Measurements from ENCODE around the gene PRR9.

Gene PRR9

DNA sequence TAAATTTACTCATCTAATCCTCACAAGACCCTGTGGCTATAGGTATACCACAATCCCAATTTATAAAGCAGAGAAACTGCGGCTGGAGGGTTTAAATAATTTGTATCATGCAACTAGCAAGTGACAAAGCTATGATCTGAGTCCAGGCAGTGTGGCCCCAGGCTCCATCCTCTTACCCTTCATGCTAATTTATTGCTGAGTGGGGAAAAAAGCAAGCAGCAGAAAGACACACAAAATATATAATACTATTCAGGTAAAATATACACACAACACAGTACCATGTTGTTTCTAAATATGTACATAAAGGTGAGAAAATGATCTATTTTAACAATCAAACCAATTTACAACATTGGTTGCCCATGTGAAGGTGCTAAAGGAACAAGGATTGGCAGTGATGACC is 24.8 kb downstream of the PRR9 start:
- no peak overlapping the region for H3K4me3 ChIP-seq (replicated peaks; ENCODE audit: low read depth, low read length)
- DNase-seq (ENCODE audit: extremely low read depth, low read depth): no peak
- TF ChIP-seq, protein P1, sequence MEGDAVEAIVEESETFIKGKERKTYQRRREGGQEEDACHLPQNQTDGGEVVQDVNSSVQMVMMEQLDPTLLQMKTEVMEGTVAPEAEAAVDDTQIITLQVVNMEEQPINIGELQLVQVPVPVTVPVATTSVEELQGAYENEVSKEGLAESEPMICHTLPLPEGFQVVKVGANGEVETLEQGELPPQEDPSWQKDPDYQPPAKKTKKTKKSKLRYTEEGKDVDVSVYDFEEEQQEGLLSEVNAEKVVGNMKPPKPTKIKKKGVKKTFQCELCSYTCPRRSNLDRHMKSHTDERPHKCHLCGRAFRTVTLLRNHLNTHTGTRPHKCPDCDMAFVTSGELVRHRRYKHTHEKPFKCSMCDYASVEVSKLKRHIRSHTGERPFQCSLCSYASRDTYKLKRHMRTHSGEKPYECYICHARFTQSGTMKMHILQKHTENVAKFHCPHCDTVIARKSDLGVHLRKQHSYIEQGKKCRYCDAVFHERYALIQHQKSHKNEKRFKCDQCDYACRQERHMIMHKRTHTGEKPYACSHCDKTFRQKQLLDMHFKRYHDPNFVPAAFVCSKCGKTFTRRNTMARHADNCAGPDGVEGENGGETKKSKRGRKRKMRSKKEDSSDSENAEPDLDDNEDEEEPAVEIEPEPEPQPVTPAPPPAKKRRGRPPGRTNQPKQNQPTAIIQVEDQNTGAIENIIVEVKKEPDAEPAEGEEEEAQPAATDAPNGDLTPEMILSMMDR (IDR thresholded peaks at IDR 0.05; ENCODE audit: low read depth, low read length, missing control alignments): no peak

- no peak overlapping the region for H3K4me3 ChIP-seq (replicated peaks; ENCODE audit: low read depth, low read length)
- TF ChIP-seq, protein P1 (IDR thresholded peaks at IDR 0.05; ENCODE audit: low read depth, low read length, missing control alignments): no peak
- DNase-seq (ENCODE audit: extremely low read depth, low read depth): no peak
Observed at GRCh38 chr1:153245466-153245865, 28.1 kb downstream of the PRR9 start.

GRCh38 chr1:153246018-153246417 is 28.6 kb downstream of the PRR9 start:
- no peak overlapping the region for H3K4me3 ChIP-seq (replicated peaks; ENCODE audit: low read depth, low read length)
- DNase-seq (ENCODE audit: extremely low read depth, low read depth): no peak
- TF ChIP-seq, protein P1 (IDR thresholded peaks at IDR 0.05; ENCODE audit: low read depth, low read length, missing control alignments): no peak

DNA sequence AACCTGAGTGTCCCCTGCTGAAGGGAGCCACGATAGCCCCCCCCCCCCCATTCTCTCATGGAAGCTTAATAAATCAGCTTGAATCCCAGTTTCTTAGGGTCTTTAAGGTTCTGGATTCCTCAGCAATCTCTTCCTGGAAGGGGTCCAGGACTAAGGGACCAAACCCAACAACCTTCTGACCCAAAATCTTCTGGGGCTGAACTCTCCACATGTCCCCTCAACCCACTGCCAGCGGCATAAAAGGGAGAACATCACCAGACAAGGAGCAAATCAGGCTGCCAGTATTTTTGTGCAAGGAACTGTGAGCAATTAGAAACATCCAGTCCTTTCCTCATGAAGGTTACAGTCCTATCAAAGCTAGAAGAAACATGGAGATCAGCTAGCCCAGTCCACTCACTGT is 29.4 kb downstream of the PRR9 start:
- no peak for DNase-seq (ENCODE audit: extremely low read depth, low read depth)
- H3K4me3 ChIP-seq (replicated peaks; ENCODE audit: low read depth, low read length): no peak overlapping the region
- TF ChIP-seq, protein P1 (IDR thresholded peaks at IDR 0.05; ENCODE audit: low read depth, low read length, missing control alignments): no peak

GRCh38 chr1:153248176-153248879 is 30.9 kb downstream of the PRR9 start:
- TF ChIP-seq, protein P1 (IDR thresholded peaks at IDR 0.05; ENCODE audit: low read depth, low read length, missing control alignments): no peak
- no peak overlapping the region for H3K4me3 ChIP-seq (replicated peaks; ENCODE audit: low read depth, low read length)
- DNase-seq (ENCODE audit: extremely low read depth, low read depth): no peak

DNA sequence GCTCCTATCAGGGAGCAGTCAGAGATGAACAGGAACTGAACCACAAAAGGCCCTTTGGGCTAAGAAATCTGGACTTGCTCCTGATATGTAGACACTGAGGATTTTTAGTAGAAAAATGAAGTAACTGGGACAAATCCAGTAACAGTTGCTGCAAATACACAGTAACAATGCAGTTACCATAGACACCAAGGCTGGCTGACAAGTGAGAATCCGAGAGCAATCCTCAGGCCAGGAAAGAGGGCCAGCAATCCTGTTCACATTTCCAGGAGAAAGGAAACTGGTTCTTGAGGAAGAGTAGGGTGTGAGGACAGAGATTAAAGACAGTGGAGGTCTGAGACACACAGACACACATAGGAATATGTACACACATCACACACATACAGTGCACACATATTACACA is 32.8 kb downstream of the PRR9 start:
- TF ChIP-seq, protein P1 (IDR thresholded peaks at IDR 0.05; ENCODE audit: low read depth, low read length, missing control alignments): no peak
- H3K4me3 ChIP-seq (replicated peaks; ENCODE audit: low read depth, low read length): no peak overlapping the region
- no peak for DNase-seq (ENCODE audit: extremely low read depth, low read depth)

DNA sequence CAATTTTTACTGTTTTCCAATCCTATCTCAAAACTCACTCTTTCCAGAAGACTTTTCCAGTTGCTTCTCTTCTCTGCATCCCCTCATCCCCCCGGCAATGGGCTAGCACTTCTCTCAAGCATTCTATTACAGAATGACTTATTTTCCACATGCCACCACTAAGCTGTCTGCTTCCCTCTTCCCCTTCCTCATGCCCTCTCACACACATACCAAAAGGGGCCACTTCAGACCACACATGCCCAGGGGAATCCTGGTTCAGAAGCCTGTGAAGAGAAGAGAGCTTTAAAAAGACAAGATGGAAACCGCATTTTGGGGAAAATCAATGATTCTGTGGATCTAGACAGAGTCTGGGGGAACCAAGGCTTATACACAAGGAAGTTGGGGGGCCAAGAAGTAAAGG is 33.7 kb downstream of the PRR9 start:
- TF ChIP-seq, protein P1 (IDR thresholded peaks at IDR 0.05; ENCODE audit: low read depth, low read length, missing control alignments): no peak
- no peak for DNase-seq (ENCODE audit: extremely low read depth, low read depth)
- H3K4me3 ChIP-seq (replicated peaks; ENCODE audit: low read depth, low read length): no peak overlapping the region

All from HFF-Myc (cell line).